ENCODE data around the gene MBTD1. TPM values are rescaled to one million over a fixed set of nuclear protein-coding genes. Genes with fewer than 3 reads are reported as not detected.
"Not testable (repeated sequence)": the region's sequence is repeated elsewhere in the genome, so short reads cannot be mapped to it uniquely, and the experiment has no call there.

MBTD1 gene
- total RNA-seq, 1 donor from 2014 or later = 20.1 TPM

- H3K4me3 ChIP-seq = no peak overlapping the region
- DNase-seq (ENCODE audit: extremely low spot score in 2 of 2) = no peak
- H3K27ac ChIP-seq = no peak overlapping the region
- TF ChIP-seq POLR2AphosphoS5 (IDR thresholded peaks at IDR 0.05; ENCODE audit: insufficient read depth in 1 of 2, low read depth in 1 of 2) = no peak
- TF ChIP-seq, protein P1, sequence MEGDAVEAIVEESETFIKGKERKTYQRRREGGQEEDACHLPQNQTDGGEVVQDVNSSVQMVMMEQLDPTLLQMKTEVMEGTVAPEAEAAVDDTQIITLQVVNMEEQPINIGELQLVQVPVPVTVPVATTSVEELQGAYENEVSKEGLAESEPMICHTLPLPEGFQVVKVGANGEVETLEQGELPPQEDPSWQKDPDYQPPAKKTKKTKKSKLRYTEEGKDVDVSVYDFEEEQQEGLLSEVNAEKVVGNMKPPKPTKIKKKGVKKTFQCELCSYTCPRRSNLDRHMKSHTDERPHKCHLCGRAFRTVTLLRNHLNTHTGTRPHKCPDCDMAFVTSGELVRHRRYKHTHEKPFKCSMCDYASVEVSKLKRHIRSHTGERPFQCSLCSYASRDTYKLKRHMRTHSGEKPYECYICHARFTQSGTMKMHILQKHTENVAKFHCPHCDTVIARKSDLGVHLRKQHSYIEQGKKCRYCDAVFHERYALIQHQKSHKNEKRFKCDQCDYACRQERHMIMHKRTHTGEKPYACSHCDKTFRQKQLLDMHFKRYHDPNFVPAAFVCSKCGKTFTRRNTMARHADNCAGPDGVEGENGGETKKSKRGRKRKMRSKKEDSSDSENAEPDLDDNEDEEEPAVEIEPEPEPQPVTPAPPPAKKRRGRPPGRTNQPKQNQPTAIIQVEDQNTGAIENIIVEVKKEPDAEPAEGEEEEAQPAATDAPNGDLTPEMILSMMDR (IDR thresholded peaks at IDR 0.05) = no peak
- TF ChIP-seq POLR2A (IDR thresholded peaks at IDR 0.05) = no peak
- no peaks in the 10 kb centered on the region for H3K27me3 ChIP-seq
- H3K9me3 ChIP-seq = no peaks in the 10 kb centered on the region
- H3K36me3 ChIP-seq = no peaks in the 10 kb centered on the region
- intact Hi-C loops (cut with DNase I) = no loop called here
- H3K4me1 ChIP-seq = peaks cover 16% of the 10 kb centered on the region
These were observed 30.0 kb downstream of the MBTD1 start for GRCh38 chr17:51229889-51230288.

DNA sequence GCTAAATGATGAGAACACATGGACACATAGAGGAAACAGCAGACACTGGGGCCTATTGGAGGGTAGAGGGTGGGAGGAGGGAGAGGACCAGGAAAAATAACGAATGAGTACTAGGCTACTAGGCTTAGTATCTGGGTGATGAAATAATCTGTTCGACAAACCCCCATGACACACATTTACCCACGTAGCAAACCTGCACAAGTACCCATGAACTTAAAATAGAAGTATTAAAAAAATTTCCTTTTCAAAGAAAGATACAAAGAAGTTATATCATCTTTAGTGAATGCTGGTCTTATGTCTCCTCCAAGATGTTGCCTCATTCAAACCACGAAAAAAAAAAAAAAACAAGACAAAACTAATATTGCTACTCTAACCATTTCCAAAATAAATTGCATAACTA is 31.7 kb downstream of the MBTD1 start:
- intact Hi-C loops (cut with DNase I) = no loop called here
- no peak for DNase-seq (ENCODE audit: extremely low spot score in 2 of 2)
- Histone ChIP-seq H3K27ac (no peak overlapping the region), H3K4me1 (peaks cover 24% of the 10 kb centered on the region), H3K27me3 (no peaks in the 10 kb centered on the region), H3K9me3 (no peaks in the 10 kb centered on the region), H3K36me3 (peaks cover 0 to 4% of the 10 kb centered on the region in 2 donors), H3K4me3 (no peak overlapping the region)
- TF ChIP-seq POLR2AphosphoS5 (IDR thresholded peaks at IDR 0.05; ENCODE audit: insufficient read depth in 1 of 2, low read depth in 1 of 2) (no peak), POLR2A (IDR thresholded peaks at IDR 0.05) (no peak)
- TF ChIP-seq, protein P1 (IDR thresholded peaks at IDR 0.05) = no peak

DNA sequence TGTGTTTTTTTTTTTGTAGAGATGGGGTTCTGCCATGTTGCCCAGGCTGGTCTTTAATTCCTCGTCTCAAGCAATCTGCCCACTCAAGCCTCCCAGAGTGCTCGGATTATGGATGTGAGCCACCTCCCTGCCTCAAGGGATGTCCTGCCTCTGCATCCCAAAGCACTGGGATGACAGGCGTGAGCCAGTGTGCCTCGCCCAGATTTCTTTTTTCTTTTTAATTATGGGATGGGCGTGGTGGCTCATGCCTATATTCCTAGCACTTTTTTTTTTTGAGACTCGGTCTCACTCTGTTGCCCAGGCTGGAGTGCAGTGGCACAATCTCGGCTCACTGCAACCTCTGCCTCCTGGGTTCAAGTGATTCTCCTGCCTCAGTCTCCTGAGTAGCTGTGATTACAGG is 34.3 kb downstream of the MBTD1 start:
- intact Hi-C loops (cut with DNase I); H3K27me3 ChIP-seq; H3K9me3 ChIP-seq; H3K4me3 ChIP-seq; H3K27ac ChIP-seq; H3K36me3 ChIP-seq; DNase-seq (ENCODE audit: extremely low spot score in 2 of 2): not testable (repeated sequence)
- peaks cover 24% of the 10 kb centered on the region for H3K4me1 ChIP-seq

GRCh38 chr17:51224402-51225262 is 35.2 kb downstream of the MBTD1 start:
- H3K4me3 ChIP-seq = no peak overlapping the region
- peaks cover 24% of the 10 kb centered on the region for H3K4me1 ChIP-seq
- H3K9me3 ChIP-seq = no peaks in the 10 kb centered on the region
- TF ChIP-seq, protein P1 (IDR thresholded peaks at IDR 0.05) = no peak
- TF ChIP-seq POLR2AphosphoS5 (IDR thresholded peaks at IDR 0.05; ENCODE audit: insufficient read depth in 1 of 2, low read depth in 1 of 2) (no peak), POLR2A (IDR thresholded peaks at IDR 0.05) (no peak)
- peaks cover 0 to 8% of the 10 kb centered on the region in 2 donors for H3K36me3 ChIP-seq
- intact Hi-C loops (cut with DNase I) = no loop called here
- no peak overlapping the region for H3K27ac ChIP-seq
- no peak for DNase-seq (ENCODE audit: extremely low spot score in 2 of 2)
- H3K27me3 ChIP-seq = no peaks in the 10 kb centered on the region

DNA sequence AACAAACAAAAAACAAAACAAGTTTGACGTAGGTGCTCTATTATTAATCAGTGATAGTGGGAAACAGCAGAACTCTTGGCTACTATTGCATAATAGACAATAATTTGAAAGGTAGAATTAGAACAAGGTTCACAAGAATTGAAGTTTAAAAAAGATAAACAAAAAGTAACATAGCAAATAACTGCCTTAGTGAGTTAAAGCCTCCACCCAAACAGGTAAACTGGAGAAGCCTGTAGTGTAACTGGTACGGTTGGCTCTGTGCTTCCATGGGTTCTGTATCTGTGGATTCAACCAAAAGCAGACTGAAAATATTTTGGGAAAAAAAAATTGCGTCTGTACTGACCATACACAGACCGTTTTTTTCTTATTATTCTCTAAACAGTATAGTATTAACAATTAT is 38.5 kb downstream of the MBTD1 start:
- H3K36me3 ChIP-seq = peaks cover 0 to 39% of the 10 kb centered on the region in 2 donors
- intact Hi-C loops (cut with DNase I) = no loop called here
- H3K27me3 ChIP-seq = no peaks in the 10 kb centered on the region
- no peaks in the 10 kb centered on the region for H3K9me3 ChIP-seq
- H3K27ac ChIP-seq = no peak overlapping the region
- TF ChIP-seq, protein P1 (IDR thresholded peaks at IDR 0.05) = no peak
- TF ChIP-seq POLR2A (IDR thresholded peaks at IDR 0.05) = no peak
- no peak for TF ChIP-seq POLR2AphosphoS5 (IDR thresholded peaks at IDR 0.05; ENCODE audit: insufficient read depth in 1 of 2, low read depth in 1 of 2)
- DNase-seq (ENCODE audit: extremely low spot score in 2 of 2) = no peak
- peaks cover 19% of the 10 kb centered on the region for H3K4me1 ChIP-seq
- no peak overlapping the region for H3K4me3 ChIP-seq
